OCI-LY7 (cell line): ENCODE measurements around the gene MYPN. TPM values are rescaled to one million over a fixed set of nuclear protein-coding genes. Genes with fewer than 3 reads are reported as not detected.

Experiments
- BruUV-seq: library from RNA; stranded (reverse); fragments of 400-500 nt; replicated peaks from 2 replicates; lab custom pipeline; 2021; lab: Mats Ljungman, UMichigan
- CTCF ChIA-PET: fragments of 300-600 bp; sonication (Branson Sonifier 250); formaldehyde crosslinking; loops from one replicate; lab custom pipeline; 2022; ENCODE audit warnings: antibody characterized with exemption; ENCODE audit not compliant: unreplicated experiment; lab: Charles Lee
- POLR2A ChIA-PET: fragments of 300-600 bp; sonication (Branson Sonifier 250); formaldehyde crosslinking; loops from one replicate; lab custom pipeline; 2022; ENCODE audit warnings: antibody characterized with exemption; lab: Charles Lee
- DNase-seq: peaks from one replicate; pipeline ENCODE4 v3.0.0-alpha.2; 2015; ENCODE audit warnings: low spot score
- H2AFZ ChIP-seq: fragments of 200-600 bp; sonication (generic), shearing (Covaris generic); 2 replicates; pipeline ENCODE4 v1.6.1; 2014; ENCODE audit warnings: mild to moderate bottlenecking, antibody characterized with exemption, low read length, moderate library complexity
- H3K27ac ChIP-seq: fragments of 200-600 bp; sonication (generic); 2 replicates; pipeline ENCODE4 v1.5.1; 2014; ENCODE audit warnings: mixed run types, low read depth, mild to moderate bottlenecking, moderate library complexity, low read length, inconsistent platforms; ENCODE audit not compliant: poor library complexity, severe bottlenecking
- H3K36me3 ChIP-seq: fragments of 200-600 bp; sonication (generic); 2 replicates; pipeline ENCODE4 v1.6.1; 2014; ENCODE audit warnings: mild to moderate bottlenecking, antibody characterized with exemption, low read length, moderate library complexity, mixed read lengths; ENCODE audit not compliant: insufficient read depth
- H3K4me1 ChIP-seq: fragments of 200-600 bp; sonication (generic); 2 replicates; pipeline ENCODE4 v1.5.1; 2014; ENCODE audit warnings: mild to moderate bottlenecking, low read length; ENCODE audit not compliant: insufficient read depth, poor library complexity, severe bottlenecking
- H3K4me2 ChIP-seq: fragments of 200-600 bp; sonication (generic); 2 replicates; pipeline ENCODE4 v1.6.1; 2014; ENCODE audit warnings: mild to moderate bottlenecking, low read length
- H3K4me3 ChIP-seq: fragments of 200-600 bp; sonication (generic); 2 replicates; pipeline ENCODE4 v1.5.1; 2014; ENCODE audit warnings: mild to moderate bottlenecking, low read depth, low read length; ENCODE audit not compliant: poor library complexity, severe bottlenecking
- H3K79me2 ChIP-seq: fragments of 200-600 bp; sonication (generic); 2 replicates; pipeline ENCODE4 v1.6.1; 2016; ENCODE audit warnings: low read depth, mild to moderate bottlenecking, low read length, moderate library complexity, mixed read lengths; ENCODE audit not compliant: insufficient read depth
- H3K9me2 ChIP-seq: fragments of 200-600 bp; sonication (generic); 2 replicates; pipeline ENCODE4 v1.6.1; 2016; ENCODE audit warnings: mild to moderate bottlenecking, low read length, mixed read lengths; ENCODE audit not compliant: insufficient read depth
- H3K9me3 ChIP-seq: fragments of 200-600 bp; sonication (generic); 2 replicates; pipeline ENCODE4 v1.6.1; 2014; ENCODE audit warnings: mild to moderate bottlenecking, mixed run types, low read length, mixed read lengths
- H4K20me1 ChIP-seq: fragments of 200-600 bp; sonication (generic); 2 replicates; pipeline ENCODE4 v1.6.1; 2014; ENCODE audit warnings: mild to moderate bottlenecking, antibody characterized with exemption, low read length, moderate library complexity, mixed read lengths; ENCODE audit not compliant: insufficient read depth
- CTCF ChIP-seq: fragments of 200-600 bp; sonication (generic); conservative IDR thresholded peaks from 2 replicates; pipeline ENCODE4 v1.5.1; 2014; ENCODE audit warnings: mild to moderate bottlenecking, antibody characterized with exemption, low read length, moderate library complexity, mixed read lengths
- EZH2phosphoT487 ChIP-seq: fragments of 200-600 bp; sonication (generic); IDR thresholded peaks from 2 replicates; pipeline ENCODE4 v1.6.1; 2018; ENCODE audit warnings: low read depth, borderline replicate concordance, mild to moderate bottlenecking, mixed run types, antibody characterized with exemption, low read length, moderate library complexity, mixed read lengths
- intact Hi-C: fragments of 100-400 bp; cut with micrococcal nuclease; formaldehyde crosslinking; loops from one replicate; pipeline ENCODE4 v1.10.0; 2022; ENCODE audit not compliant: unreplicated experiment
- total RNA-seq, 2 experiments: library from RNA; depleted of rRNA in 1 of 2; stranded (reverse); fragments of >200 nt in 1 of 2; shearing (Covaris generic) in 1 of 2; gene quantifications; 2 replicates each; pipeline ENCODE4 v1.2.3, GENCODE V29; 2014 to 2022

The MYPN gene
- total RNA-seq, 2 experiments from 2014 or later: 0.06 TPM; not detected in 1

GRCh38 chr10:68185085-68185484 is 75.8 kb downstream of the MYPN start:
- Histone ChIP-seq H3K9me3 (no peaks in the 10 kb centered on the region), H3K36me3 (no peaks in the 10 kb centered on the region), H3K79me2 (no peaks in the 10 kb centered on the region), H3K27ac (no peak overlapping the region), H3K4me1 (no peaks in the 10 kb centered on the region), H3K9me2 (no peaks in the 10 kb centered on the region), H2AFZ (no peak overlapping the region), H3K4me3 (no peak overlapping the region), H3K4me2 (no peak overlapping the region), H4K20me1 (no peaks in the 10 kb centered on the region)
- no peak for DNase-seq
- TF ChIP-seq EZH2phosphoT487 (no peak), CTCF (no peak)
- intact Hi-C loops: no loop called here
- ChIA-PET CTCF (no interaction called here), POLR2A (no interaction called here)
- BruUV-seq: no TSS peak

GRCh38 chr10:68188835-68189234 is 79.5 kb downstream of the MYPN start:
- H3K9me3 ChIP-seq: no peaks in the 10 kb centered on the region
- H3K79me2 ChIP-seq: no peaks in the 10 kb centered on the region
- no peak for TF ChIP-seq CTCF
- no peak for TF ChIP-seq EZH2phosphoT487
- H3K9me2 ChIP-seq: no peaks in the 10 kb centered on the region
- no TSS peak for BruUV-seq
- H4K20me1 ChIP-seq: no peaks in the 10 kb centered on the region
- H3K36me3 ChIP-seq: no peaks in the 10 kb centered on the region
- DNase-seq: no peak
- no peak overlapping the region for H3K4me3 ChIP-seq
- no peaks in the 10 kb centered on the region for H3K4me1 ChIP-seq
- CTCF ChIA-PET: no interaction called here
- POLR2A ChIA-PET: interaction anchor here (0.6 to 0.9 kb wide), 3 partner anchors 12 to 188 kb away, joined by 3 to 4 read pairs (median 3); partner anchors contain the start of gene HNRNPH3
- H2AFZ ChIP-seq: peak overlapping the region; percentile 45
- intact Hi-C loops: no loop called here
- H3K27ac ChIP-seq: no peak overlapping the region
- H3K4me2 ChIP-seq: no peak overlapping the region

GRCh38 chr10:68192113-68192512 is 82.8 kb downstream of the MYPN start:
- POLR2A ChIA-PET: no interaction called here
- H3K36me3 ChIP-seq: no peaks in the 10 kb centered on the region
- no peak for DNase-seq
- H3K4me2 ChIP-seq: no peak overlapping the region
- TF ChIP-seq EZH2phosphoT487: no peak
- TF ChIP-seq CTCF: no peak
- H3K9me3 ChIP-seq: no peaks in the 10 kb centered on the region
- no peaks in the 10 kb centered on the region for H4K20me1 ChIP-seq
- BruUV-seq: no TSS peak
- H2AFZ ChIP-seq: no peak overlapping the region
- H3K79me2 ChIP-seq: no peaks in the 10 kb centered on the region
- no peak overlapping the region for H3K4me3 ChIP-seq
- no peak overlapping the region for H3K27ac ChIP-seq
- intact Hi-C loops: no loop called here
- no peaks in the 10 kb centered on the region for H3K4me1 ChIP-seq
- CTCF ChIA-PET: no interaction called here
- no peaks in the 10 kb centered on the region for H3K9me2 ChIP-seq
